Spleen (tissue), 7 donors: ENCODE results near the gene PRR5L.

Experiments
- POLR2A ChIP-seq, 3 donors: fragments of 450-650 bp; IDR thresholded peaks; one replicate each; pipeline ENCODE4 v1.5.1; 2017; ENCODE audit warnings: antibody characterized with exemption in 3 of 3, mild to moderate bottlenecking in 1 of 3
- POLR2AphosphoS5 ChIP-seq, 3 donors: sonication (generic); formaldehyde crosslinking; IDR thresholded peaks; one replicate each; pipeline ENCODE4 v1.5.1; 2017; ENCODE audit warnings: antibody characterized with exemption in 3 of 3
- TF ChIP-seq, protein P1 (sequence below), 11 experiments: fragments of 200-600 bp in 7 of 11; fragments of 450-650 bp in 4 of 11; sonication (generic) in 4 of 11; IDR thresholded peaks in 8 of 11; conservative IDR thresholded peaks in 3 of 11; 1 replicate in 7 of 11; 2 replicates in 4 of 11; pipeline versions ENCODE4 v1.4.0 to v1.8.0; 2016 to 2021; ENCODE audit warnings: antibody characterized with exemption in 11 of 11, inconsistent platforms in 4 of 11, mild to moderate bottlenecking in 1 of 11
- donor health status: DM: no; HTN: no; CAD: no; lungs with moderate emphysema.
- donor health status: DM: no; HTN: no; CAD: no.
- donor health status: DM: no; HTN: no; CAD: no.

DNA sequence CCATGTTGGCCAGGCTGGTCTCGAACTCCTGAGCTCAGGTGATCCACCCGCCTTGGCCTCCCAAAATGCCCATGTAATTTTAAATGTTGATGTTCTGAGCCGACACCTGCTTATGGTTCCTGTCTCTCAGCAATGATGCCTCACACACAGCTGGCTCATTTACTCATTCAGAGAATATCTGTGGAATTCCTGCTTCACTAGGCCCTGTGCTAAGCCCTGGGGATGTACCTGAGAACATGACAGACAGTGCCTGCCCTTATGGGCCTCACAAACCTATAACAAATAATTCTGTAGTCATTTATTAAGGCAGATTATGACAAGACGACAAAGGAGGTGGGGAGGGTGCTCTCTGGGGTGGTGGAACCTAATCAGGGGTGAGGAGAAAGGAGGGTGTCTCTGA lies 93.7 kb downstream of the PRR5L start:
- no peak for TF ChIP-seq POLR2A (IDR thresholded peaks at IDR 0.05)
- TF ChIP-seq, protein P1, sequence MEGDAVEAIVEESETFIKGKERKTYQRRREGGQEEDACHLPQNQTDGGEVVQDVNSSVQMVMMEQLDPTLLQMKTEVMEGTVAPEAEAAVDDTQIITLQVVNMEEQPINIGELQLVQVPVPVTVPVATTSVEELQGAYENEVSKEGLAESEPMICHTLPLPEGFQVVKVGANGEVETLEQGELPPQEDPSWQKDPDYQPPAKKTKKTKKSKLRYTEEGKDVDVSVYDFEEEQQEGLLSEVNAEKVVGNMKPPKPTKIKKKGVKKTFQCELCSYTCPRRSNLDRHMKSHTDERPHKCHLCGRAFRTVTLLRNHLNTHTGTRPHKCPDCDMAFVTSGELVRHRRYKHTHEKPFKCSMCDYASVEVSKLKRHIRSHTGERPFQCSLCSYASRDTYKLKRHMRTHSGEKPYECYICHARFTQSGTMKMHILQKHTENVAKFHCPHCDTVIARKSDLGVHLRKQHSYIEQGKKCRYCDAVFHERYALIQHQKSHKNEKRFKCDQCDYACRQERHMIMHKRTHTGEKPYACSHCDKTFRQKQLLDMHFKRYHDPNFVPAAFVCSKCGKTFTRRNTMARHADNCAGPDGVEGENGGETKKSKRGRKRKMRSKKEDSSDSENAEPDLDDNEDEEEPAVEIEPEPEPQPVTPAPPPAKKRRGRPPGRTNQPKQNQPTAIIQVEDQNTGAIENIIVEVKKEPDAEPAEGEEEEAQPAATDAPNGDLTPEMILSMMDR (IDR thresholded peaks at IDR 0.05 in 8 of 11, conservative IDR thresholded peaks at IDR 0.05 in 3 of 11) = no peak
- no peak for TF ChIP-seq POLR2AphosphoS5 (IDR thresholded peaks at IDR 0.05)
